T-helper 17 cell (primary cell): ENCODE results near the gene CES1. TPM values are rescaled to one million over a fixed set of nuclear protein-coding genes. Genes with fewer than 3 reads are reported as not detected.
"Not testable (repeated sequence)": the region's sequence is repeated elsewhere in the genome, so short reads cannot be mapped to it uniquely, and the experiment has no call there.

Experiments
- ATAC-seq: fragments of 150-1000 bp; cut with Tn5 transposase; 2 replicates; pipeline ENCODE4 v1.10.0; 2021; ENCODE audit warnings: mild to moderate bottlenecking, moderate library complexity
- DNase-seq, 3 donors: peaks; one replicate each; pipeline versions ENCODE4 v3.0.0 to v3.0.0-alpha.2; 2020 to 2021
- H3K9me3 ChIP-seq: one replicate; pipeline ENCODE4 v1.7.0; 2013; ENCODE audit warnings: low read length, mild to moderate bottlenecking; ENCODE audit not compliant: control insufficient read depth, poor library complexity, severe bottlenecking
- H3K27ac Mint-ChIP-seq: one replicate; pipeline ENCODE4 v1.8.0; 2022; ENCODE audit warnings: mild to moderate bottlenecking, moderate library complexity, mixed read lengths
- H3K27me3 Mint-ChIP-seq: one replicate; pipeline ENCODE4 v1.8.0; 2022; ENCODE audit warnings: mixed read lengths
- H3K36me3 Mint-ChIP-seq: one replicate; pipeline ENCODE4 v1.8.0; 2022; ENCODE audit warnings: low read depth, mixed read lengths
- H3K4me1 Mint-ChIP-seq: one replicate; pipeline ENCODE4 v1.8.0; 2022; ENCODE audit warnings: mild to moderate bottlenecking, mixed read lengths
- H3K4me3 Mint-ChIP-seq: one replicate; pipeline ENCODE4 v1.8.0; 2022; ENCODE audit warnings: mild to moderate bottlenecking, moderate library complexity, mixed read lengths
- total RNA-seq, 4 donors: library from RNA in 2 of 4; stranded (reverse) in 2 of 4; gene quantifications; one replicate each; pipeline ENCODE4 v1.2.3 and lab custom pipeline; 2022 to 2026

Gene CES1
- total RNA-seq, 2 donors from 2014 or later = 0.42 to 1.9 TPM

- Mint-ChIP-seq H3K36me3 (no peaks in the 10 kb centered on the region), H3K4me1 (no peaks in the 10 kb centered on the region), H3K4me3 (no peak overlapping the region), H3K27me3 (peaks cover 39% of the 10 kb centered on the region), H3K27ac (no peak overlapping the region)
- DNase-seq (no peak), ATAC-seq (no peak)
- no peaks in the 10 kb centered on the region for H3K9me3 ChIP-seq
Observed at GRCh38 chr16:55809386-55809785, 23.5 kb downstream of the CES1 start.

- DNase-seq, H3K4me1 Mint-ChIP-seq, H3K4me3 Mint-ChIP-seq, ATAC-seq, H3K27ac Mint-ChIP-seq, H3K36me3 Mint-ChIP-seq, H3K9me3 ChIP-seq: not testable (repeated sequence)
- H3K27me3 Mint-ChIP-seq = peaks cover 34% of the 10 kb centered on the region
Observed at GRCh38 chr16:55808286-55808685, 24.6 kb downstream of the CES1 start.

- not testable (repeated sequence) for ATAC-seq, H3K4me1 Mint-ChIP-seq, H3K9me3 ChIP-seq, H3K27ac Mint-ChIP-seq, H3K36me3 Mint-ChIP-seq, H3K27me3 Mint-ChIP-seq, H3K4me3 Mint-ChIP-seq, DNase-seq
Observed at GRCh38 chr16:55805104-55805503, 27.8 kb downstream of the CES1 start.

GRCh38 chr16:55803681-55804080, 29.2 kb downstream of the CES1 start:
- DNase-seq, H3K9me3 ChIP-seq, H3K27ac Mint-ChIP-seq, H3K27me3 Mint-ChIP-seq, H3K4me3 Mint-ChIP-seq, H3K4me1 Mint-ChIP-seq, H3K36me3 Mint-ChIP-seq: not testable (repeated sequence)
- ATAC-seq = peak; percentile 81

GRCh38 chr16:55792934-55793374, 39.9 kb downstream of the CES1 start:
- H3K4me3 Mint-ChIP-seq, H3K4me1 Mint-ChIP-seq, H3K36me3 Mint-ChIP-seq, DNase-seq, H3K27me3 Mint-ChIP-seq, H3K9me3 ChIP-seq, H3K27ac Mint-ChIP-seq: not testable (repeated sequence)
- peak; percentile 83 for ATAC-seq

- not testable (repeated sequence) for H3K36me3 Mint-ChIP-seq, ATAC-seq, H3K27ac Mint-ChIP-seq, DNase-seq, H3K4me1 Mint-ChIP-seq, H3K27me3 Mint-ChIP-seq, H3K9me3 ChIP-seq, H3K4me3 Mint-ChIP-seq
Observed at GRCh38 chr16:55791512-55791911, 41.4 kb downstream of the CES1 start.

- not testable (repeated sequence) for H3K9me3 ChIP-seq, H3K4me1 Mint-ChIP-seq, H3K27me3 Mint-ChIP-seq, DNase-seq, H3K36me3 Mint-ChIP-seq, H3K27ac Mint-ChIP-seq, H3K4me3 Mint-ChIP-seq, ATAC-seq
Observed at GRCh38 chr16:55790240-55790639, 42.7 kb downstream of the CES1 start.

GRCh38 chr16:55782793-55783091, 50.2 kb downstream of the CES1 start:
- not testable (repeated sequence) for H3K4me1 Mint-ChIP-seq, H3K36me3 Mint-ChIP-seq, DNase-seq, H3K9me3 ChIP-seq, H3K27me3 Mint-ChIP-seq, H3K4me3 Mint-ChIP-seq, ATAC-seq, H3K27ac Mint-ChIP-seq

GRCh38 chr16:55782091-55782792, 50.7 kb downstream of the CES1 start:
- not testable (repeated sequence) for DNase-seq, H3K36me3 Mint-ChIP-seq, H3K4me3 Mint-ChIP-seq, H3K4me1 Mint-ChIP-seq, ATAC-seq, H3K9me3 ChIP-seq, H3K27ac Mint-ChIP-seq, H3K27me3 Mint-ChIP-seq

- H3K27ac Mint-ChIP-seq, H3K27me3 Mint-ChIP-seq, H3K4me1 Mint-ChIP-seq, H3K4me3 Mint-ChIP-seq, H3K36me3 Mint-ChIP-seq, H3K9me3 ChIP-seq, DNase-seq, ATAC-seq: not testable (repeated sequence)
Observed at GRCh38 chr16:55781456-55781855, 51.4 kb downstream of the CES1 start.

GRCh38 chr16:55780095-55780407, 52.8 kb downstream of the CES1 start:
- not testable (repeated sequence) for H3K27me3 Mint-ChIP-seq, ATAC-seq, H3K27ac Mint-ChIP-seq, DNase-seq, H3K4me1 Mint-ChIP-seq, H3K36me3 Mint-ChIP-seq, H3K4me3 Mint-ChIP-seq, H3K9me3 ChIP-seq

GRCh38 chr16:55779402-55780094, 53.3 kb downstream of the CES1 start:
- ATAC-seq (no peak), DNase-seq (no peak)
- peaks cover 4% of the 10 kb centered on the region for H3K27me3 Mint-ChIP-seq
- H3K4me3 Mint-ChIP-seq = no peak overlapping the region
- H3K9me3 ChIP-seq = no peaks in the 10 kb centered on the region
- H3K27ac Mint-ChIP-seq = no peak overlapping the region
- H3K4me1 Mint-ChIP-seq = no peaks in the 10 kb centered on the region
- H3K36me3 Mint-ChIP-seq = no peaks in the 10 kb centered on the region

- Mint-ChIP-seq H3K4me1 (no peaks in the 10 kb centered on the region), H3K4me3 (no peak overlapping the region), H3K27ac (no peak overlapping the region), H3K27me3 (peaks cover 4% of the 10 kb centered on the region), H3K36me3 (no peaks in the 10 kb centered on the region)
- ATAC-seq = no peak
- no peak for DNase-seq
- H3K9me3 ChIP-seq = no peaks in the 10 kb centered on the region
Observed at GRCh38 chr16:55778757-55779156, 54.1 kb downstream of the CES1 start.

- Mint-ChIP-seq H3K27ac (no peak overlapping the region), H3K4me1 (no peaks in the 10 kb centered on the region), H3K36me3 (no peaks in the 10 kb centered on the region), H3K4me3 (no peak overlapping the region), H3K27me3 (peaks cover 8% of the 10 kb centered on the region)
- no peaks in the 10 kb centered on the region for H3K9me3 ChIP-seq
- no peak for ATAC-seq
- no peak for DNase-seq
Observed at GRCh38 chr16:55775857-55776256, 57.0 kb downstream of the CES1 start.
